GM19395 (cell line): Measurements from ENCODE around the gene FKBP2.

Experiments used
- ATAC-seq: cut with Tn5 transposase; IDR thresholded peaks from one replicate; pipeline ENCODE4 v1.9.1; 2021; ENCODE audit warnings: mild to moderate bottlenecking, moderate library complexity; ENCODE audit not compliant: unreplicated experiment

Gene FKBP2

GRCh38 chr11:64247729-64248531 lies 7.0 kb downstream of the FKBP2 start:
- ATAC-seq = no peak

GRCh38 chr11:64248578-64248977 lies 7.7 kb downstream of the FKBP2 start:
- no peak for ATAC-seq

- no peak for ATAC-seq
Observed at GRCh38 chr11:64249038-64249437, 8.1 kb downstream of the FKBP2 start.

- no peak for ATAC-seq
Observed at GRCh38 chr11:64249563-64250414, 8.9 kb downstream of the FKBP2 start.

GRCh38 chr11:64250415-64251015 lies 9.6 kb downstream of the FKBP2 start:
- no peak for ATAC-seq

- ATAC-seq = no peak
Observed at GRCh38 chr11:64251016-64251752, 10.3 kb downstream of the FKBP2 start, which contains the start of gene PLCB3. PLCB3 (plus strand) TSS chr11:64251530; CDS start chr11:64251650, 120 bp downstream.

- no peak for ATAC-seq
Observed at GRCh38 chr11:64251753-64252002, 10.8 kb downstream of the FKBP2 start.

- ATAC-seq = no peak
Observed at GRCh38 chr11:64252003-64252872, 11.3 kb downstream of the FKBP2 start.

- no peak for ATAC-seq
Observed at GRCh38 chr11:64253043-64253442, 12.1 kb downstream of the FKBP2 start.

- no peak for ATAC-seq
Observed at GRCh38 chr11:64253481-64253880, 12.6 kb downstream of the FKBP2 start.

- no peak for ATAC-seq
Observed at GRCh38 chr11:64254326-64254725, 13.4 kb downstream of the FKBP2 start.

GRCh38 chr11:64255135-64256128 lies 14.5 kb downstream of the FKBP2 start:
- no peak for ATAC-seq

GRCh38 chr11:64256300-64256699 lies 15.4 kb downstream of the FKBP2 start:
- no peak for ATAC-seq

GRCh38 chr11:64258356-64258755 lies 17.5 kb downstream of the FKBP2 start:
- ATAC-seq = no peak

- no peak for ATAC-seq
Observed at GRCh38 chr11:64258946-64259532, 18.1 kb downstream of the FKBP2 start.

GRCh38 chr11:64259533-64260067 lies 18.7 kb downstream of the FKBP2 start:
- no peak for ATAC-seq

GRCh38 chr11:64260147-64260708 lies 19.3 kb downstream of the FKBP2 start:
- ATAC-seq = no peak

- ATAC-seq = no peak
Observed at GRCh38 chr11:64261556-64262080, 20.7 kb downstream of the FKBP2 start.
